Measurements from ENCODE around the gene SBNO2.

SBNO2 gene

GRCh38 chr19:1085053-1085658 lies 88.9 kb downstream of the SBNO2 start:
- DNase-seq, result no peak

- peak; percentile 44 for DNase-seq
Measured at GRCh38 chr19:1084024-1084868, 89.8 kb downstream of the SBNO2 start.

GRCh38 chr19:1082928-1083816 lies 90.9 kb downstream of the SBNO2 start:
- no peak for DNase-seq

- DNase-seq, result peak; percentile 93
Measured at GRCh38 chr19:1082165-1082927, 91.7 kb downstream of the SBNO2 start.

- peak; percentile 65 for DNase-seq
Measured at GRCh38 chr19:1081301-1082164, 92.5 kb downstream of the SBNO2 start.

- no peak for DNase-seq
Measured at GRCh38 chr19:1080360-1081161, 93.5 kb downstream of the SBNO2 start.

GRCh38 chr19:1079566-1080111 lies 94.4 kb downstream of the SBNO2 start:
- DNase-seq, result no peak

GRCh38 chr19:1076951-1077350 lies 97.1 kb downstream of the SBNO2 start:
- DNase-seq, result no peak

- DNase-seq, result no peak
Measured at GRCh38 chr19:1076046-1076386, 98.1 kb downstream of the SBNO2 start.

GRCh38 chr19:1074544-1075283 lies 99.4 kb downstream of the SBNO2 start:
- peak; percentile 86 for DNase-seq

GRCh38 chr19:1073956-1074517 lies 100.0 kb downstream of the SBNO2 start:
- no peak for DNase-seq

- no peak for DNase-seq
Measured at GRCh38 chr19:1073063-1073955, 100.8 kb downstream of the SBNO2 start.

- DNase-seq, result no peak
Measured at GRCh38 chr19:1072371-1073015, 101.6 kb downstream of the SBNO2 start.

GRCh38 chr19:1070931-1071791 lies 102.9 kb downstream of the SBNO2 start:
- no peak for DNase-seq

GRCh38 chr19:1070576-1070930 lies 103.5 kb downstream of the SBNO2 start:
- DNase-seq, result no peak

- no peak for DNase-seq
Measured at GRCh38 chr19:1069009-1069779, 104.9 kb downstream of the SBNO2 start.

Data from NCI-H1105 treated with DMSO at 0.1 percent for 48 hours (cell line).